Daoy (cell line): ENCODE results near the gene POLR2B. TPM values are rescaled to one million over a fixed set of nuclear protein-coding genes. Genes with fewer than 3 reads are reported as not detected.

ENCODE experiments used
- total RNA-seq: library from RNA; depleted of rRNA; stranded (reverse); fragments of >200 nt; shearing (Covaris generic); gene quantifications from 2 replicates; pipeline ENCODE4 v1.2.3, GENCODE V29; 2014; rRNA removed

Gene POLR2B
- total RNA-seq, 1 experiment from 2014 or later: 103 TPM

Other genes starting within 250 kb of the POLR2B start
- not detected in 2 replicates for gene SPINK2, start 157.2 kb upstream of the POLR2B start, total RNA-seq
- gene REST, start 71.0 kb upstream of the POLR2B start, total RNA-seq: 13.1 and 13.6 TPM in 2 replicates
- 7.0 and 10.6 TPM in 2 replicates for gene NOA1, start 1.3 kb upstream of the POLR2B start, total RNA-seq
- 173 and 263 TPM in 2 replicates for gene IGFBP7, start 131.5 kb downstream of the POLR2B start, total RNA-seq